Choroid plexus epithelial cell (primary cell): ENCODE data around the gene NTM.
A peak's percentile ranks its signal among the peaks of the same experiment; 100 is the strongest.

ENCODE experiments used
- DNase-seq: peaks from one replicate; pipeline ENCODE4 v3.0.0-alpha.2; 2010; ENCODE audit warnings: low read depth
- H3K4me3 ChIP-seq: 2 replicates; pipeline ENCODE4 v1.5.1; 2011; ENCODE audit warnings: low read depth, mild to moderate bottlenecking, control low read depth, low read length, moderate library complexity
- TF ChIP-seq, protein P1 (sequence below): conservative IDR thresholded peaks from 2 replicates; pipeline ENCODE4 v1.5.1; 2011; ENCODE audit warnings: low read depth, mild to moderate bottlenecking, control low read depth, inconsistent platforms, low read length, moderate library complexity

NTM gene

DNA sequence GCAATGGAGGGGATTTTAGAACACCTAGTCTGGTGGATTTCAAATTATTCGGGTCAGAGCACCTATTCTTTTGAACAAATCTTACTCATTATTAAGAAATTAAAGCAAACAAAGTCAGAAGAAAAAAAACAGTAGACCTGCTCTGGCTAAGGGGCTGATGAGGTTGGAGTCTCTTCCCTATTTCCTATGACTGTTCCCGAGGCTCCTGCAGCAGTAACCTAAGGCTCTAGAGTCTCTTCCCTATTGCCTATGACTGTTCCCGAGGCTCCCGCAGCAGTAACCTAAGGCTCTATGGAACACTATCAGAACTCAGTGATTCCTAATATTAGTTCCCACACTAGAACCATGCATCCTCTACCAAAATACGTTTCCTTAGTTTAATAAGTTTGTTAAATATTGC is 607.9 kb downstream of the NTM start:
- H3K4me3 ChIP-seq, result no peak overlapping the region
- no peak for DNase-seq
- TF ChIP-seq, protein P1, sequence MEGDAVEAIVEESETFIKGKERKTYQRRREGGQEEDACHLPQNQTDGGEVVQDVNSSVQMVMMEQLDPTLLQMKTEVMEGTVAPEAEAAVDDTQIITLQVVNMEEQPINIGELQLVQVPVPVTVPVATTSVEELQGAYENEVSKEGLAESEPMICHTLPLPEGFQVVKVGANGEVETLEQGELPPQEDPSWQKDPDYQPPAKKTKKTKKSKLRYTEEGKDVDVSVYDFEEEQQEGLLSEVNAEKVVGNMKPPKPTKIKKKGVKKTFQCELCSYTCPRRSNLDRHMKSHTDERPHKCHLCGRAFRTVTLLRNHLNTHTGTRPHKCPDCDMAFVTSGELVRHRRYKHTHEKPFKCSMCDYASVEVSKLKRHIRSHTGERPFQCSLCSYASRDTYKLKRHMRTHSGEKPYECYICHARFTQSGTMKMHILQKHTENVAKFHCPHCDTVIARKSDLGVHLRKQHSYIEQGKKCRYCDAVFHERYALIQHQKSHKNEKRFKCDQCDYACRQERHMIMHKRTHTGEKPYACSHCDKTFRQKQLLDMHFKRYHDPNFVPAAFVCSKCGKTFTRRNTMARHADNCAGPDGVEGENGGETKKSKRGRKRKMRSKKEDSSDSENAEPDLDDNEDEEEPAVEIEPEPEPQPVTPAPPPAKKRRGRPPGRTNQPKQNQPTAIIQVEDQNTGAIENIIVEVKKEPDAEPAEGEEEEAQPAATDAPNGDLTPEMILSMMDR, result no peak

DNA sequence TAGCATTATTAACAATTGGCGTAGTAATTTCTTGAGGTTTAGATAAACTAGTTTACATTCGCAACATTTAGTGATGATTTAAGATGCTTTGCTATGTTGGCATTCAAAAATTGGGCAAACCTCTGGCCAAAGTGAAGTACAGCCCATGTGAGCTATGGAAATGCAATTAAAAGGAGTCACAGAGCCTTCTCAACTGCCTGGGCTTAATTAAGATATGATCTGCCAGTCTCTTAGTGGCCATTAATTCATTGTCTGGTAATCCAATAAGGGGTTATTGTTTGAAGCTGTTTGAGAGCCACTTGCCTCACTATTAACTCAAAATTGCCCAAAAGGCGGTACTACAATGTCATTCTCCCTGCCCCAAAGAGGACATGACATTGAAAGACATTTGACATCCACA is 608.9 kb downstream of the NTM start:
- TF ChIP-seq, protein P1, result no peak
- H3K4me3 ChIP-seq, result no peak overlapping the region
- DNase-seq, result no peak

DNA sequence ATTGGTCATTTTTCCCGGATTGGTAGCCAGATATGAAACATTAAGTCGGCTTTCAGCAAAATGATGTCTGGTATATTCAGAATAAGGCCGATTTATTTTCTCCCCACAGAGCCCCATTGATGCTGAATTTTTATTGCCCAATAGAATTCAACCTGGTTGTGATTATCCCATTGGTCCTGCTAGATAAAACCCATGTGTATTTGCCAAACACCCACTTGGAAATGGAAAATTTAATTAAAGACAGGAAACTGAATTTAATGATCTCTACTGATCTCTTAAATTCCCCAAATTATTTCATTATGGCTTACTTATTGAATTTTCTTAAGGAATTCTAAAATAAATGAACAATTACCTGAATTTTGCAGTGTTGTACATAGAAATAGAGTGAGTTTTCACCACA is 609.8 kb downstream of the NTM start:
- TF ChIP-seq, protein P1, result no peak

DNA sequence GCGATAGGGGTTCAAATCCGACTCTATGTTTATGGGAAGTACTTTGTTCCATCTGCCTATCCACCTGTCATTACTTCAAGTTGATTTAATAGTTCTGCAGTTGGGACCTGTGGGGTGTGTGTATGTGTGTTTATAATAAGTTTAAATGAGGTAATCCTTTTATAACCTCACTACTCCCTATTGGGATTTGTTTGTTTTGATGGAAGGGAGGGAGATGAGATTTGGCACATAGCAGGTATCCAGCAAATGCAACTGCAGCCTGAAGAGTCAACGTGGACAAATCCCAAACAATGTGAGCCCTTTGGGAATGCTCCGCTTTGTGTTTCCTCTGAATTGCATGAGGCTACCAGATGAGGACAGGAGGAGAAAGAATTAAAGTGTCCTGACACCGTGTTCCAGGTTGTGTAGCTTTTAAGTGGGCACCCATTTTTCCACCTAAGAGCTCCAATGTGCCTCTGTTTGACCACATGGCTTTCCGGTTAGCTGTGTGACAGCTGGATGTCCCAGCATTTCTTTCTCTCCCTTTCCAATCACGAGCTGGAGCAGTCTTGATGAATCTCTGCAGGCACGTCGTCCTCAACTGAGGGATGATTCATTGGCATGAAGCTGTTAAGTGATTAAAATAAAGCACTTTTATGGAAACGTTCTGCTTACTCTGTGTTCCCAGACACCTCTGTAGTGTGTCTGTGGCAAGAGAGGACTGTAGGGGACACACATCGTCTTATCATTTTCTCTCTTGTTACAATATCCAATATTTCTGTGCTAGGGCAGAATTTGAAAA is 610.7 kb downstream of the NTM start:
- no peak overlapping the region for H3K4me3 ChIP-seq
- TF ChIP-seq, protein P1, result no peak
- peak; percentile 15 for DNase-seq

More for the DNA sequence above, 609.8 kb downstream of the NTM start:
- H3K4me3 ChIP-seq, result no peak overlapping the region
- no peak for DNase-seq

DNA sequence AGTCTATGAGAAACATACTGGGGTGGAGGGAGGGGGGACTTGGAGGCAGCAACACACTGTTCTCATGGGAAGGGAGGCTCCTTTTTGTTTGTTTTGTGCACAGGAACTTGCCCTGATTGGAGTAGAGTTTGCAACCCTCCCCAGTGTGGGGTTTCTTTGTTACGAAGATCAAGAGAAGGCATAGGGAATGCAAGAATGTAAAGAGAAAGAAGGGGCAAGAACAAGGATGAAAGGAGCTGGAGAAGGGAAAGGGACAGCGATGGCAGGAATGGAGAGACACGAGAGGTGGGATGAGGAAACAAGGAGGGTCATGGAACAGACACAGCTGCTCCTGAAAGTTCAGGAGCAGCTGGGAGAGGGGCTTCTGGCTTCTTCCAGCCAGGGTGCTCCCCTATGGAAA is 611.7 kb downstream of the NTM start:
- TF ChIP-seq, protein P1, result no peak
- no peak overlapping the region for H3K4me3 ChIP-seq
- DNase-seq, result no peak

DNA sequence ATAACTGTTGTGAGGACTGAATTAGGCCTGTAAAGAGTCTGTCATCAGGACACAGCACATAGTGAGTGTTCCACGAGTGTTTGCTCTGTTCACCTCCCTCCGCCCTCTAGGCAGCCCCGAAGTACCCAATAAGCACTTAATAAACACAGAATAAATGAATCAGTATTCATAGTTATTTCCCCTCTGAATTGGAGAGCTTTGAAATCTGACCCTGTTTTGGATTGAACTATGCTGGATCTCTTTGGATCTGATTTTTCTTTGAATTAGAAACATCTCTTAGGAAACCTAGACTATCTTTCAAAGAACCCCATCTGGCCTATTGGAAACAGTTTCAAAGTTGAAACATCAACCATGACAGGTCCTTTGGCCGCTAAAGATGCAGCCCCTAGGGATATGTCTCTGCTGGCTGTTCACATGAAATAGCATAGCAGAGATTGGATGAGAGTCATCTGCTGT is 615.5 kb downstream of the NTM start:
- no peak overlapping the region for H3K4me3 ChIP-seq
- DNase-seq, result no peak
- TF ChIP-seq, protein P1, result no peak

DNA sequence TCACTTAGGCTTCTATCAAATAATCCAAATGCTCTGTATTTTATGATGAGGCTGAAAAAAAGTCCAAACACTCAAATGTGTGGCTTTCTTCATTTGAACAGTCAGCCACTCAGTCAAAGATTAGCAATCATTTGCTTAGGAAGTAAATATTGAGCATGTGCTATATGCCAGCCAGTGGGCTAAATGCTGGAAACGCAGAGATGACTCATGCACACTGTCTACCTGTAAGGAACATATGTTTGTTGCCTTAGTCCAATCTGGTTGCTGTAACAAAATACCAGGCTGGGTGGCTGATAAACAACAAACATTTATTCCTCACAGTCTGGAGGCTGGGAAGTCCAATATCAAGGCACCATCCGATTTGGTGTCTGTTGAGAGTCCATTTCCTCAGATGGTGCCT is 617.3 kb downstream of the NTM start:
- TF ChIP-seq, protein P1, result no peak
- no peak overlapping the region for H3K4me3 ChIP-seq
- no peak for DNase-seq
